ENCODE results near the gene AFF1. TPM values are rescaled to one million over a fixed set of nuclear protein-coding genes. Genes with fewer than 3 reads are reported as not detected.
A peak's percentile ranks its signal among the peaks of the same experiment; 100 is the strongest.

Gene AFF1
- total and polyA plus RNA-seq, 7 experiments from 2014 or later = 20.8 to 88.6 (median 66.8) TPM

DNA sequence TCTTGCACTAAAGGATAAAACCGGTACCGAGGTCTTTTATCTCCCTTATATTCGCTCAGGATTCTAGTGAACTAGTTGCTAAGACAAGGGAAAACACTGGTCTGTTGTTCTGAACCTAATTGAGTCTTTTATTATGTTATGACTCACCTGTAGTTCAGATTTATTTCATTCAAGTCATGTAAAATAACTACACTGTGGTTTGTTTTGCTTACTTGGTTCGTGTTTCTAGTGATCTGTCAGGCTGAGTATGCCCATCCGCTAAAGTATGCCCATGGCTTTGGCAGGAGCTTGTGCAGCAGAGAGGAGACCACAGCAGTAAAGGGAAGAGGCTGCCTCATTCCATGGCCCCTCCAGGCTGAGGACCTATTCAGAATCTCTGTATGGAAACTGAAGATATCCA lies 126.1 kb downstream of the AFF1 start:
- Histone ChIP-seq H3K4me3 (ENCODE audit: low read length) (no peak overlapping the region), H3K27me3 (ENCODE audit: control insufficient read depth in 2 of 2, insufficient read depth in 2 of 2, low read length in 2 of 2) (no peaks in the 10 kb centered on the region), H3K27ac (ENCODE audit: low read depth, low read length) (no peak overlapping the region), H3K4me1 (ENCODE audit: control insufficient read depth in 2 of 2, insufficient read depth in 2 of 2, low read length in 2 of 2) (peaks cover 0 to 5% of the 10 kb centered on the region in 2 donors), H3K9me3 (ENCODE audit: control insufficient read depth in 2 of 3, low read length in 3 of 3) (no peaks in the 10 kb centered on the region), H3K36me3 (ENCODE audit: control insufficient read depth in 2 of 3, insufficient read depth in 3 of 3, low read length in 3 of 3) (no peaks in the 10 kb centered on the region)
- intact Hi-C loops (cut with micrococcal nuclease) = no loop called here
- peaks cover 31 to 81% (median 74%) of the 10 kb centered on the region in 7 donors for H3K4me1 Mint-ChIP-seq
- CTCF ChIA-PET = no interaction called here
- no peaks in the 10 kb centered on the region for H3K9me3 Mint-ChIP-seq
- POLR2A ChIA-PET = no interaction called here
- ATAC-seq = no peak
- peak overlapping the region in 1 of 10 donors; percentile 3 for H3K4me3 Mint-ChIP-seq
- H3K36me3 Mint-ChIP-seq = peaks cover 4 to 47% (median 32%) of the 10 kb centered on the region in 5 donors
- no peak for DNase-seq
- peak overlapping the region in 2 of 9 donors; percentile 14 to 45 for H3K27ac Mint-ChIP-seq
- no peaks in the 10 kb centered on the region for H3K27me3 Mint-ChIP-seq

GRCh38 chr4:87065021-87065420 lies 130.2 kb downstream of the AFF1 start:
- peaks cover 0 to 29% (median 16%) of the 10 kb centered on the region in 5 donors for H3K36me3 Mint-ChIP-seq
- no peaks in the 10 kb centered on the region for H3K27me3 Mint-ChIP-seq
- ChIA-PET POLR2A (interaction anchor here (0.7 kb wide), 1 partner anchor 11 kb away, joined by 3 read pairs; no protein-coding TSS in a partner anchor), CTCF (no interaction called here)
- H3K4me1 Mint-ChIP-seq = peaks cover 19 to 68% (median 57%) of the 10 kb centered on the region in 7 donors
- intact Hi-C loops (cut with micrococcal nuclease) = no loop called here
- peaks cover 0 to 5% of the 10 kb centered on the region in 2 donors for H3K4me1 ChIP-seq (ENCODE audit: control insufficient read depth in 2 of 2, insufficient read depth in 2 of 2, low read length in 2 of 2)
- H3K4me3 Mint-ChIP-seq = no peak overlapping the region
- no peaks in the 10 kb centered on the region for H3K9me3 ChIP-seq (ENCODE audit: control insufficient read depth in 2 of 3, low read length in 3 of 3)
- H3K27ac ChIP-seq (ENCODE audit: low read depth, low read length) = no peak overlapping the region
- no peaks in the 10 kb centered on the region for H3K9me3 Mint-ChIP-seq
- no peak for ATAC-seq
- H3K27me3 ChIP-seq (ENCODE audit: control insufficient read depth in 2 of 2, insufficient read depth in 2 of 2, low read length in 2 of 2) = no peaks in the 10 kb centered on the region
- no peak for DNase-seq
- H3K27ac Mint-ChIP-seq = peak overlapping the region in 1 of 9 donors; percentile 7
- no peak overlapping the region for H3K4me3 ChIP-seq (ENCODE audit: low read length)
- no peaks in the 10 kb centered on the region for H3K36me3 ChIP-seq (ENCODE audit: control insufficient read depth in 2 of 3, insufficient read depth in 3 of 3, low read length in 3 of 3)

- ChIA-PET CTCF (no interaction called here), POLR2A (no interaction called here)
- Histone ChIP-seq H3K4me1 (ENCODE audit: control insufficient read depth in 2 of 2, insufficient read depth in 2 of 2, low read length in 2 of 2) (no peaks in the 10 kb centered on the region), H3K27ac (ENCODE audit: low read depth, low read length) (no peak overlapping the region), H3K36me3 (ENCODE audit: control insufficient read depth in 2 of 3, insufficient read depth in 3 of 3, low read length in 3 of 3) (no peaks in the 10 kb centered on the region), H3K4me3 (ENCODE audit: low read length) (no peak overlapping the region), H3K27me3 (ENCODE audit: control insufficient read depth in 2 of 2, insufficient read depth in 2 of 2, low read length in 2 of 2) (no peaks in the 10 kb centered on the region), H3K9me3 (ENCODE audit: control insufficient read depth in 2 of 3, low read length in 3 of 3) (no peaks in the 10 kb centered on the region)
- Mint-ChIP-seq H3K9me3 (no peaks in the 10 kb centered on the region), H3K4me3 (no peak overlapping the region), H3K4me1 (peaks cover 17 to 73% (median 61%) of the 10 kb centered on the region in 7 donors), H3K36me3 (peaks cover 0 to 25% (median 12%) of the 10 kb centered on the region in 5 donors), H3K27me3 (no peaks in the 10 kb centered on the region), H3K27ac (peak overlapping the region in 2 of 9 donors; percentile 14 to 26)
- DNase-seq = no peak
- intact Hi-C loops (cut with micrococcal nuclease) = no loop called here
- ATAC-seq = no peak
Measured at GRCh38 chr4:87066403-87067123, 131.8 kb downstream of the AFF1 start.

GRCh38 chr4:87067124-87067885 lies 132.5 kb downstream of the AFF1 start:
- Mint-ChIP-seq H3K4me1 (peaks cover 17 to 70% (median 63%) of the 10 kb centered on the region in 7 donors), H3K27me3 (no peaks in the 10 kb centered on the region), H3K36me3 (peaks cover 0 to 25% (median 12%) of the 10 kb centered on the region in 5 donors), H3K9me3 (no peaks in the 10 kb centered on the region), H3K27ac (peak overlapping the region in 1 of 9 donors; percentile 14), H3K4me3 (no peak overlapping the region)
- ChIA-PET CTCF (interaction anchor here (1.0 kb wide), 1 partner anchor 24 kb away, joined by 4 read pairs; no protein-coding TSS in a partner anchor), POLR2A (interaction anchor here (2.4 kb wide), 1 partner anchor 59 kb away, joined by 7 read pairs; no protein-coding TSS in a partner anchor)
- H3K4me3 ChIP-seq (ENCODE audit: low read length) = no peak overlapping the region
- ATAC-seq (no peak), DNase-seq (no peak)
- intact Hi-C loops (cut with micrococcal nuclease) = no loop called here
- no peak overlapping the region for H3K27ac ChIP-seq (ENCODE audit: low read depth, low read length)
- H3K4me1 ChIP-seq (ENCODE audit: control insufficient read depth in 2 of 2, insufficient read depth in 2 of 2, low read length in 2 of 2) = no peaks in the 10 kb centered on the region
- no peaks in the 10 kb centered on the region for H3K9me3 ChIP-seq (ENCODE audit: control insufficient read depth in 2 of 3, low read length in 3 of 3)
- no peaks in the 10 kb centered on the region for H3K27me3 ChIP-seq (ENCODE audit: control insufficient read depth in 2 of 2, insufficient read depth in 2 of 2, low read length in 2 of 2)
- H3K36me3 ChIP-seq (ENCODE audit: control insufficient read depth in 2 of 3, insufficient read depth in 3 of 3, low read length in 3 of 3) = no peaks in the 10 kb centered on the region

GRCh38 chr4:87068583-87069021 lies 133.8 kb downstream of the AFF1 start:
- peaks cover 5% of the 10 kb centered on the region in 2 donors for H3K4me1 ChIP-seq (ENCODE audit: control insufficient read depth in 2 of 2, insufficient read depth in 2 of 2, low read length in 2 of 2)
- H3K4me3 Mint-ChIP-seq = peak overlapping the region in 1 of 10 donors; percentile 2
- H3K27me3 Mint-ChIP-seq = no peaks in the 10 kb centered on the region
- POLR2A ChIA-PET = interaction anchor here (2.4 kb wide), 1 partner anchor 60 kb away, joined by 7 read pairs; no protein-coding TSS in a partner anchor
- no peak for ATAC-seq
- no peaks in the 10 kb centered on the region for H3K36me3 ChIP-seq (ENCODE audit: control insufficient read depth in 2 of 3, insufficient read depth in 3 of 3, low read length in 3 of 3)
- intact Hi-C loops (cut with micrococcal nuclease) = loop anchor here in 1 of 2 donors (2.0 kb wide), 1 partner anchor 24 kb away; no protein-coding TSS in a partner anchor
- no peaks in the 10 kb centered on the region for H3K9me3 Mint-ChIP-seq
- H3K4me3 ChIP-seq (ENCODE audit: low read length) = no peak overlapping the region
- no peak for DNase-seq
- H3K27ac Mint-ChIP-seq = peak overlapping the region in 2 of 9 donors; percentile 19 to 65
- peaks cover 27 to 73% (median 64%) of the 10 kb centered on the region in 7 donors for H3K4me1 Mint-ChIP-seq
- CTCF ChIA-PET = no interaction called here
- H3K9me3 ChIP-seq (ENCODE audit: control insufficient read depth in 2 of 3, low read length in 3 of 3) = no peaks in the 10 kb centered on the region
- peaks cover 0 to 23% (median 12%) of the 10 kb centered on the region in 5 donors for H3K36me3 Mint-ChIP-seq
- no peaks in the 10 kb centered on the region for H3K27me3 ChIP-seq (ENCODE audit: control insufficient read depth in 2 of 2, insufficient read depth in 2 of 2, low read length in 2 of 2)
- H3K27ac ChIP-seq (ENCODE audit: low read depth, low read length) = no peak overlapping the region

- Mint-ChIP-seq H3K27me3 (no peaks in the 10 kb centered on the region), H3K36me3 (peaks cover 0 to 19% (median 12%) of the 10 kb centered on the region in 5 donors), H3K4me1 (peaks cover 30 to 73% (median 64%) of the 10 kb centered on the region in 7 donors), H3K9me3 (no peaks in the 10 kb centered on the region), H3K4me3 (no peak overlapping the region), H3K27ac (peak overlapping the region in 1 of 9 donors; percentile 52)
- CTCF ChIA-PET = no interaction called here
- H3K9me3 ChIP-seq (ENCODE audit: control insufficient read depth in 2 of 3, low read length in 3 of 3) = no peaks in the 10 kb centered on the region
- H3K4me3 ChIP-seq (ENCODE audit: low read length) = no peak overlapping the region
- no peaks in the 10 kb centered on the region for H3K27me3 ChIP-seq (ENCODE audit: control insufficient read depth in 2 of 2, insufficient read depth in 2 of 2, low read length in 2 of 2)
- ATAC-seq = no peak
- no peaks in the 10 kb centered on the region for H3K36me3 ChIP-seq (ENCODE audit: control insufficient read depth in 2 of 3, insufficient read depth in 3 of 3, low read length in 3 of 3)
- no peak for DNase-seq
- no peak overlapping the region for H3K27ac ChIP-seq (ENCODE audit: low read depth, low read length)
- peaks cover 6 to 8% of the 10 kb centered on the region in 2 donors for H3K4me1 ChIP-seq (ENCODE audit: control insufficient read depth in 2 of 2, insufficient read depth in 2 of 2, low read length in 2 of 2)
- POLR2A ChIA-PET = interaction anchor here (2.4 kb wide), 1 partner anchor 61 kb away, joined by 7 read pairs; no protein-coding TSS in a partner anchor
- intact Hi-C loops (cut with micrococcal nuclease) = loop anchor here in 1 of 2 donors (2.0 kb wide), 1 partner anchor 24 kb away; no protein-coding TSS in a partner anchor
Measured at GRCh38 chr4:87069037-87069742, 134.4 kb downstream of the AFF1 start.

All from naive thymus-derived CD4-positive, alpha-beta T cell (primary cell).